GM10266 (cell line): ENCODE data around the gene ATP5MG.

Experiments
- DNase-seq: peaks from one replicate; pipeline ENCODE4 v3.0.0; 2012; ENCODE audit errors: extremely low spot score
- TF ChIP-seq, protein P1 (sequence below): IDR thresholded peaks from 2 replicates; pipeline ENCODE4 v1.5.1; 2012; ENCODE audit warnings: mild to moderate bottlenecking, low read depth; ENCODE audit not compliant: control insufficient read depth, insufficient read depth; ENCODE audit errors: missing control alignments

ATP5MG gene

DNA sequence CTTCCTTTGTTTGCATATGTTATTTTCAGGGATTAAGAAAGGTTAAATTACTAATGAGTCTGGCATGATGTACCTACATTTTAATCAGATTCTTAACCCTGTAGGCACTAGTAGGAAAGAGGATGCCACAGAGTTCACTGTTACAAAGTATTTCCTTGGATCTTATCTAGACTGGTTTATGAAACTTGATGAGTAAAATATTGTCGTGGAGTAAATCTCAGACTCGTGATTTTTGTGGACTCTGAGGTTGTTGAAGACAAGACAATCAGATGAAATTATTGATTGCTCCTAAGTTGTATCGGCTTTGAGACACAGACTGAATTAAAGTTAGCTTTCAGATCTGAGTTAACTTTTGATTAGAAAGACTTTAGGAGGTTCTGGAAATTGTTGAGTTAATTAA lies 40.9 kb downstream of the ATP5MG start:
- TF ChIP-seq, protein P1, sequence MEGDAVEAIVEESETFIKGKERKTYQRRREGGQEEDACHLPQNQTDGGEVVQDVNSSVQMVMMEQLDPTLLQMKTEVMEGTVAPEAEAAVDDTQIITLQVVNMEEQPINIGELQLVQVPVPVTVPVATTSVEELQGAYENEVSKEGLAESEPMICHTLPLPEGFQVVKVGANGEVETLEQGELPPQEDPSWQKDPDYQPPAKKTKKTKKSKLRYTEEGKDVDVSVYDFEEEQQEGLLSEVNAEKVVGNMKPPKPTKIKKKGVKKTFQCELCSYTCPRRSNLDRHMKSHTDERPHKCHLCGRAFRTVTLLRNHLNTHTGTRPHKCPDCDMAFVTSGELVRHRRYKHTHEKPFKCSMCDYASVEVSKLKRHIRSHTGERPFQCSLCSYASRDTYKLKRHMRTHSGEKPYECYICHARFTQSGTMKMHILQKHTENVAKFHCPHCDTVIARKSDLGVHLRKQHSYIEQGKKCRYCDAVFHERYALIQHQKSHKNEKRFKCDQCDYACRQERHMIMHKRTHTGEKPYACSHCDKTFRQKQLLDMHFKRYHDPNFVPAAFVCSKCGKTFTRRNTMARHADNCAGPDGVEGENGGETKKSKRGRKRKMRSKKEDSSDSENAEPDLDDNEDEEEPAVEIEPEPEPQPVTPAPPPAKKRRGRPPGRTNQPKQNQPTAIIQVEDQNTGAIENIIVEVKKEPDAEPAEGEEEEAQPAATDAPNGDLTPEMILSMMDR, result no peak
- no peak for DNase-seq

- TF ChIP-seq, protein P1, result no peak
- DNase-seq, result no peak
Measured at GRCh38 chr11:118442908-118443589, 41.6 kb downstream of the ATP5MG start.

GRCh38 chr11:118443590-118444218 lies 42.3 kb downstream of the ATP5MG start:
- DNase-seq, result peak; percentile 42
- TF ChIP-seq, protein P1, result no peak

GRCh38 chr11:118447423-118447822 lies 46.0 kb downstream of the ATP5MG start:
- TF ChIP-seq, protein P1, result no peak
- no peak for DNase-seq

DNA sequence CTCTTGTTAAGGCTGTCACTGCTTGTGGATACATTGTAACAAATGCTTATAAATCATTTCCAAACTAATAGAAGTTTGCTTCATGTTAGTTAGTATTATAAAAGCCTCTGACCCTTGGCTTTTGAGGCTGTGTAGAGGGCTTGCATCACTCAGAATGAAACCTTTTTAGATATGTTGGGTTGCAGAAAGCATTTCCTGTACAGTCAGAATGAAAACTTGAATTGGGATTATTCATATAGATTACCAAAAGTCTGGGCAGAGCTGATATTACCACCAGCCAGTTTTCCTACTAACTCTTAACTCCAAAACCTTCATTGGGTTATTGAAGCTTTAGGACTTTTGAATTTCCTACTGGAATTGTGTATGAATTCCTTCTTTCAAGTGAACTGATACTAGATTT lies 46.9 kb downstream of the ATP5MG start:
- DNase-seq, result peak; percentile 67
- TF ChIP-seq, protein P1, result no peak

DNA sequence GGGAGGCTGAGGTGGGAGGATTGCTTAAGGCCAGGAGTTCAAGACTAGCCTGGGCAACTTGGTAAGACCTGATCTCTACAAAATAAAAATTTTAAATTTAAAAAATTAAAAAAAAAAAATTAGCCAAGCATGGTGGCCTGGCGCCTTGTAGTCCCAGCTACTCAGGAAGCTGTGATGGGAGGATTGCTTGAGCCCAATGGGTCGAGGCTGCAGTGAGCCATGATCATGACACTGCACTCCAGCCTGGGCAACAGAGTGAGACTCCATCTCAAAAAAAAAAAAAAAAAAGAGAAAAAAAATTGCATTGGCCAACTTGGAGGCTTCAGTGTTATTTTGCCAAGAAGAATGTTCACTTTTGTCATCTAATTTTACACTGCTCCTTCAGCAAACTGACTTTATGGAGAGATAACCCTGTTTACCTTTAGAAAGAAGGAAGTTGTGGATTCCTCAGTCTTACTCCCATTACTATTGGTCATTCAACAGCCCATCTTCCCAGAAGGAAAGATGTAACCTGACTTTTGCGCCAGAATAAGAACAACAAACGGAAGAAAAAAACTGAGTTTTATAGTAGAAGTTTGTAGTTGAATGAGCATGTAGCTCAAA lies 48.0 kb downstream of the ATP5MG start:
- no peak for DNase-seq
- TF ChIP-seq, protein P1, result no peak

DNA sequence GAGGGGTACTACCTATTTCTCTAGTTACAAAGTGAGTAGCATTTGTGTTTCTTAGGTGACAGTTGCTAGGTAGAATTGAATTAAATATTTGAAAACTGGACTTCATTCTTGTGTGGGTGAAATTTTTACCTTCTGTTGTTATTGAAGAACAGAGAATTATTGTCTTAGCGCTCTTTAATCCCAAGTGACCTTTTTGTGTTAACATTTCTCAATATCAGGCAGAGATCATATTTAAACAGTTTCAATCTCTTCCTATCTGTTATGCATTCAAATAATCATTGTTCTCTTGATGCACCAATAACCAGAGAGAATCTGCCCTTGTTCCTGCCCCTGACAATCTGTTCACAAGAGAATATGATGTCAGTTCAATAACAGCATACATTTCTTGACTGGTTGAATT lies 49.0 kb downstream of the ATP5MG start:
- TF ChIP-seq, protein P1, result no peak
- DNase-seq, result no peak
